Renal pelvis (tissue), 12 donors: ENCODE data around the gene KLF17. TPM values are rescaled to one million over a fixed set of nuclear protein-coding genes. Genes with fewer than 3 reads are reported as not detected.

Experiments
- DNase-seq: peaks from one replicate; pipeline ENCODE4 v3.0.0-alpha.2; 2013
- long read RNA-seq, 16 experiments: transcript quantifications; one replicate each; lab custom pipeline, GENCODE V29; 2026
- polyA plus RNA-seq, 3 donors: library from polyadenylated mRNA; unstranded; fragments of 120-200 nt; gene quantifications; one replicate each; pipeline ENCODE4 v1.2.1, GENCODE V29; 2013; ENCODE audit not compliant: insufficient read length in 3 of 3

Gene KLF17, protein sequence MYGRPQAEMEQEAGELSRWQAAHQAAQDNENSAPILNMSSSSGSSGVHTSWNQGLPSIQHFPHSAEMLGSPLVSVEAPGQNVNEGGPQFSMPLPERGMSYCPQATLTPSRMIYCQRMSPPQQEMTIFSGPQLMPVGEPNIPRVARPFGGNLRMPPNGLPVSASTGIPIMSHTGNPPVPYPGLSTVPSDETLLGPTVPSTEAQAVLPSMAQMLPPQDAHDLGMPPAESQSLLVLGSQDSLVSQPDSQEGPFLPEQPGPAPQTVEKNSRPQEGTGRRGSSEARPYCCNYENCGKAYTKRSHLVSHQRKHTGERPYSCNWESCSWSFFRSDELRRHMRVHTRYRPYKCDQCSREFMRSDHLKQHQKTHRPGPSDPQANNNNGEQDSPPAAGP
- polyA plus RNA-seq: under 1 TPM in 1 of 3 donors, not detected in 2; 0.03 TPM
- long read RNA-seq, donor 1: 0 reads
- long read RNA-seq, donor 2: 0 reads
- long read RNA-seq, donor 3: 0 reads
- long read RNA-seq, donor 4: 0 reads
- long read RNA-seq, donor 5: 0 reads
- long read RNA-seq, donor 6: 0 reads
- long read RNA-seq, donor 7: 0 reads
- long read RNA-seq, donor 8: 0 reads
- long read RNA-seq, donor 9: 0 reads
- long read RNA-seq, donor 10: 0 reads
- long read RNA-seq, donor 11: 0 reads
- long read RNA-seq, donor 12: 0 reads
- long read RNA-seq, donor 13: 0 reads
- long read RNA-seq, donor 14: 0 reads
- long read RNA-seq, donor 15: 0 reads
- long read RNA-seq, donor 16: 0 reads

GRCh38 chr1:44118682-44119081, at the start of gene KLF17:
TSS of gene KLF17 (plus strand) at chr1:44118821. CDS start at chr1:44118908, 87 bp downstream.
- no peak for DNase-seq

DNA sequence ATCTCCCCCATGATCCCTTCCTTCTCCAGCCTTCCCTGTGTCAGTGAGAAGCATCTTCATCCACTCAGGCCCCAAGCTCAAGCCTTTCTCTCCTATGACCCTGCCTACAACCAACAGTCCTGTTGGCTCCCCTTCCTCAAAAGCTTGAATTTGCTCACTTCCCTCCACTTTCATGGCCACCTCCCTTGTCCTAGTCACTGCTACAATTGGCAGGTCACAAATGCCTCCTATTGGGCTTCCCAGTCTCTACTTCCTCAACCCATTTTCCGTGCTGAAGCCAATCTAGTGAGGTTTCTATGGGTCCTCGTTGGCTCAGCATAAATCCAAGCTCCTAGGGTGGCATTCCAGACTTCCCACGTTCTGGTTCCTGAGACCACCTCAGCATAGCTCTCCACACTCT, 47.2 kb upstream of the KLF17 start:
- no peak for DNase-seq

DNA sequence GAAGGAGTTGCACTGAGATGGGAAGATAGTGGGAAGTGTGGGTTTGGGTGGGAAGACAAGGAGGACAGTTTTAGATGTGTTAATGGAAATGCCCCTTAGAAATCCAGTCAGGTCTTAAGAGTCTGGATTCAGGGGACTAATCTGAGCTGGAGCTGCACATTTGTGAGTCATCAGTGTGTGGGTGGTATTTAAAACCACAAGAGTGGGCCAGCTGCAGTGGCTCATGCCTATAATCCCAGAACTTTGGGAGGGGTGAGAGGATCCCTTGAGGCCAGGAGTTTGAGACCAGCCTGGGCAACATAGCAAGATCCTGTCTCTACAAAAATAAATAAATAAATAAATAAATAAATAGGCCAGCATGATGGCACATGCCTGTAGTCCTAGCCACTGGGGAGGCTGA, 46.4 kb upstream of the KLF17 start:
- DNase-seq: no peak

- no peak for DNase-seq
Measured at GRCh38 chr1:44072821-44073220, 45.8 kb upstream of the KLF17 start.

- no peak for DNase-seq
Measured at GRCh38 chr1:44073528-44073927, 45.1 kb upstream of the KLF17 start.

DNA sequence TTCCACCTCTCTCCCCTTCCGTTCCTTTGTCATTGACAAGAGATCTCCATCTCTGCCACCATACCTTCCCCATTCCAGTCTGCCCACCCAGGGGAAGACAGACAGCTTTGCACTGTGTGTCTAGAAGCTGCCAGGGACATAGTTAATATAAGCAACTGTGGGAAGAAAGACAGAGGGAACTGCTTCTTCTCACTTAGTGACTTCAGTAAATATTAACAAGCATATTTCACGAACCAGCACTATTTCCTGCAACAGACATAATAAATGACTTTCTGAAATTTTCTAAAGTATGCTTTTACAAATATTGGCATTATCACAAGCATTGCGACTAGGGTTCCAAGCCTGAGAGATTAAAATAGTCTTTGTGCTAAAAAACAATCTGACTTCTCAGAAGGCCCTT, 44.2 kb upstream of the KLF17 start:
- DNase-seq: no peak

GRCh38 chr1:44076066-44076465, 42.6 kb upstream of the KLF17 start:
- peak; percentile 71 for DNase-seq

GRCh38 chr1:44077421-44077820, 41.2 kb upstream of the KLF17 start:
- DNase-seq: no peak

- DNase-seq: no peak
Measured at GRCh38 chr1:44078104-44078503, 40.5 kb upstream of the KLF17 start.

- DNase-seq: no peak
Measured at GRCh38 chr1:44079566-44079965, 39.1 kb upstream of the KLF17 start.

DNA sequence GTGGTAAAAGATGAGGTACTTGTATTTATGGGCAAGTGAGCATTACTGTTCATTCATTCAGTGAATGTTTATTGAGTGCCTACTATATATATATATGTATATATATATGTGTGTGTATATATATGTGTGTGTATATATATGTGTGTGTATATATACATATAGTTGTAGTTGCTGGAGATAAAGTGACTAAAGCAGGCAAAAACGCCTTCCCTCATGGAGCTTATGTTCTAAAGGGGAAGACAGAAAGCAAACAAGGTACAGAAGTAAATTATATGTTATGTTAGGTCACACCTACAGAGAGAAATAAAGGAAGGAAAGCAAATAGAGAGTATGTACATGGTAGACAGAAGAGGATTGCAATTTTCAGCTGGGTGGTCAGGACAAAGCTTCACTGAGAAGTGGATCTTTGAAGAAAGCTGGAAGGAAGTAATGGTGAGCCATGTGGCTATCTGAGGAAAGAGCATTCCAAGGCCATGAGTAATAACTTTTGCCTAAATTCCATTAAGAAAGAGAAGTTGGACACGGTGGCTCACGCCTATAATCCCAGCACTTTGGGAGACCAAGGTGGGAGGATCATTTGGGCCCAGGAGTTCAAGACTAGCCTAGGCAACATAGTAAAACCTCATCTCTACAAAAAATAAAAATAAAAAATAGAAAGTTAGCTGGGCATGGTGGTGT, 33.5 kb upstream of the KLF17 start:
- DNase-seq: no peak

- DNase-seq: peak; percentile 56
Measured at GRCh38 chr1:44086692-44087474, 31.7 kb upstream of the KLF17 start.

DNA sequence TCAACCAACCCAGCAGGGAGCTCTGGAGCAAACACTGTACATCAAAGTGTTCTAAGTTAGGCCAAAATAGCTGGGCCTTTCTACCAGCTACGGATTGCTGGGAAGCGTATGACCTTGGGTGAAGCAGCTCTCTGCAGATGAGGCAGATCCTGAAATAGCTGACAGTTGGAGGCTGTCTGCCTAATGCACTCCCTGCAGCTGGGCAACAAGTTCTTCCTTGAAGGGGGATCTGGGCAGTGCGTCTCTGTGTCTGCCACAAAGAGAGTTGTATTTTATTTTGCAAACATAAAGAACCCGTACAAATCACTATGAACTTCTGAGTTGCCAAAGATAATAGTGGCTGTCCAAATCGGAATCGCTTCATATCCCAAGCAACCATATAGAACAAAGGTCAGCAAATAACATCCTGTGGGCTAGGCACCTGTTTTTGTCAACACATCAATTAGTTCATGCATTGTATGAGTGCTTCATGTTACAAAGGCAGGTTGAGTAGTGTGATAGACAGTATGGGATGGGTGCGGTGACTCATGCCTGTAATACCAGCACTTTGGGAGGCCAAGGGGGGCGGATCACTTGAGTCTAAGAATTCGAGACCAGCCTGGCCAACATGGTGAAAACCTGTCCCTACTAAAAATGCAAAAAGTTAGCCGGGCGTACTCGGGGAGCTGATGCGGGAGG, 29.1 kb upstream of the KLF17 start:
- no peak for DNase-seq

GRCh38 chr1:44090429-44091252, 28.0 kb upstream of the KLF17 start:
- DNase-seq: no peak

- DNase-seq: no peak
Measured at GRCh38 chr1:44094047-44094446, 24.6 kb upstream of the KLF17 start.

- no peak for DNase-seq
Measured at GRCh38 chr1:44100183-44100868, 18.3 kb upstream of the KLF17 start.

DNA sequence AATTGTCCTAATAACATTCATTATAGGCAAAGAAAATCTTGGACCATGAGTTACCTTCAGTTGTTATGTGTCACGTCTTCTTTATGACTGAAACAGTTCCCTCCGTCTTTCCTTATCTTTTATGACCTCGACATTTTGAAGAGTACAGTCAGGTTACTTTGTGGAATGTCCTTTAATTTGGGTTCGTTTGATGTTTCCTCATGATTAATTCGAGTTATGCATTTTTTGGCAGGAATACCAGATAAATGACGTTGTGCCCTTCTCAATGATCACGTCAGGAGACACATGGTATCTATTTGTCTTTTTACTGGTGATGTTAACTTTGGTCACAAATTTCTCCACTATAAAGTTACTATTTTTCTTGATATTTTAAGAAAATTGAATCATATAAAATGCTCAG, 17.3 kb upstream of the KLF17 start:
- DNase-seq: no peak

DNA sequence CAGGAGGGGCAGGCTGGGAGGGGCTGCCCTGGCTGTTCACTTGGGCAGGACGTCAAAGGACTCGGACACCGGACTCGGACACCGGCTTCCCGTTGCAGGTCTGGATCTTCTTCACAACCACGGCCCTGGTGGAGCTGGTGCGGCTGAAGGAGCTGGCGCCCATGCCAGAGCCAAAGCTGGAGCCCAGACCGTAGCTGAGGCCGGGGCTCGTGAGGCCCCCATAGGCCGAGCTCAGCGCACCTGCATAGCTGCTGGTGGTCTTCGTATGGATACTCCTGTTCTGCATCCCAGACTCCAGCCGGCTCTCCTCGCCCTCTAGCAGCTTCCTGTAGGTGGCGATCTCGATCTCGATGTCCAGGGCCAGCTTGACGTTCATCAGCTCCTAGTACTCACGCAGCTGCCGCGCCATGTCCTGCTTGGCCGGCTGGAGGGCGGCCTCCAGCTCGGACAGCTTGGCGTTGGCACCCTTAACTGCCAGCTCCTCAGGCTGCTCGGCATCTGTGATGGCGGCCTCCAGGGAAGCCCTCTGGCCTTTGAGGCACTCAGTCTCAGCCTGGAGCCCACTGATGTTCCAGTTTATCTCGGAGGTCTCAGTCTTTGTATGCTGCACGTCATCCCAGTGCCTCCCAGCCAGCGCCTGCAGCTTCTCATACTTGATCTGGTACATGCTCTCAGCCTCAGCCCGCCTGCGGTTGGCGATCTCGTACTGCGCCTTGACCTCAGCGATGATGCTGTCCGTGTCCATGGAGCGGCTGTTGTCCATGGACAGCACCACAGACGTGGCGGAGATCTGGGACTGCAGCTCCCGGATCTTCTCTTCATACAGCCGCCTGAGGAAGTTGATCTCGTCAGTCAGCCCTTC, 15.1 kb upstream of the KLF17 start:
- no peak for DNase-seq

DNA sequence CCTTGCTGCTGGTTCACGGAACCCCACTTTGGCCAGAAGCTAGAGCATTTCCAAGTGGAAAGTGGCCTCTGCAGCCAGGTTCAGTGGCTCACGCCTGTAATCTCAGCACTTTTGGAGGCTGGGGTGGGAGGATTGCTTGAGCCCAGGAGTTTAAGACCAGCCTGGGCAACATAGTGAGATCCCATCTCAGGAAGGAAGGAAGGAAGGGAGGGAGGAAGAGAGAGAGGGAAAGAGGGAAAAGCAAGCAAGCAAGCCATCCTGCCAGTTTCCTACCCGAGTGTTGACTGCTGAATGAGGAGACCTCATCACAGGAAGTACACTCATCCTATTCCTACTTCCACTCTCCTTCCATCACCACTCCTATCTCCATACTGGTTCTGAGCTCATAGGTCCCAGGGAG, 12.8 kb upstream of the KLF17 start:
- no peak for DNase-seq
